HL-60 (cell line): Measurements from ENCODE around the gene RASSF1.

ENCODE experiments used
- GABPA ChIP-seq: IDR thresholded peaks from 2 replicates; pipeline ENCODE4 v1.6.1; 2012; ENCODE audit warnings: low read depth
- POLR2AphosphoS5 ChIP-seq: IDR thresholded peaks from 2 replicates; pipeline ENCODE4 v1.6.1; 2012; ENCODE audit warnings: low read depth
- REST ChIP-seq: IDR thresholded peaks from 2 replicates; pipeline ENCODE4 v1.6.1; 2012; ENCODE audit warnings: low read depth; ENCODE audit not compliant: insufficient replicate concordance
- SPI1 ChIP-seq: IDR thresholded peaks from 2 replicates; pipeline ENCODE4 v1.6.1; 2012; ENCODE audit warnings: low read depth, mild to moderate bottlenecking, borderline replicate concordance
- TF ChIP-seq, protein P1 (sequence below): IDR thresholded peaks from one replicate; pipeline ENCODE4 v1.5.1; 2011; ENCODE audit warnings: low read length, control low read depth, inconsistent platforms; ENCODE audit not compliant: insufficient read depth

GRCh38 chr3:50327129-50327528 is 13.5 kb downstream of the RASSF1 start:
- TF ChIP-seq, protein P1, sequence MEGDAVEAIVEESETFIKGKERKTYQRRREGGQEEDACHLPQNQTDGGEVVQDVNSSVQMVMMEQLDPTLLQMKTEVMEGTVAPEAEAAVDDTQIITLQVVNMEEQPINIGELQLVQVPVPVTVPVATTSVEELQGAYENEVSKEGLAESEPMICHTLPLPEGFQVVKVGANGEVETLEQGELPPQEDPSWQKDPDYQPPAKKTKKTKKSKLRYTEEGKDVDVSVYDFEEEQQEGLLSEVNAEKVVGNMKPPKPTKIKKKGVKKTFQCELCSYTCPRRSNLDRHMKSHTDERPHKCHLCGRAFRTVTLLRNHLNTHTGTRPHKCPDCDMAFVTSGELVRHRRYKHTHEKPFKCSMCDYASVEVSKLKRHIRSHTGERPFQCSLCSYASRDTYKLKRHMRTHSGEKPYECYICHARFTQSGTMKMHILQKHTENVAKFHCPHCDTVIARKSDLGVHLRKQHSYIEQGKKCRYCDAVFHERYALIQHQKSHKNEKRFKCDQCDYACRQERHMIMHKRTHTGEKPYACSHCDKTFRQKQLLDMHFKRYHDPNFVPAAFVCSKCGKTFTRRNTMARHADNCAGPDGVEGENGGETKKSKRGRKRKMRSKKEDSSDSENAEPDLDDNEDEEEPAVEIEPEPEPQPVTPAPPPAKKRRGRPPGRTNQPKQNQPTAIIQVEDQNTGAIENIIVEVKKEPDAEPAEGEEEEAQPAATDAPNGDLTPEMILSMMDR = no peak
- TF ChIP-seq GABPA (no peak), POLR2AphosphoS5 (no peak), REST (no peak), SPI1 (no peak)
